ENCODE results near the gene PADI3. TPM values are rescaled to one million over a fixed set of nuclear protein-coding genes. Genes with fewer than 3 reads are reported as not detected.
A peak's percentile ranks its signal among the peaks of the same experiment; 100 is the strongest.

Gene PADI3
- polyA plus RNA-seq, 2 of the 4 experiments (the other 2 are of a cell fraction): 0.99 to 2.4 TPM

GRCh38 chr1:17309426-17310067 is 60.6 kb downstream of the PADI3 start:
- ChIA-PET CTCF (interaction anchor here (1.0 kb wide), 1 partner anchor 27 kb away, joined by 4 read pairs; no protein-coding TSS in a partner anchor), POLR2A (interaction anchor here (0.6 kb wide), 1 partner anchor 1617 kb away, joined by 4 read pairs; no protein-coding TSS in a partner anchor)
- Histone ChIP-seq H3K4me1 (peaks cover 7% of the 10 kb centered on the region; the same call in 2 of the 3 replicates), H3K9me3 (no peaks in the 10 kb centered on the region), H3K4me3 (no peak overlapping the region), H3K4me2 (no peak overlapping the region), H3K27ac (peak overlapping the region; percentile 42 to 77; a peak in 4 of 6 replicates)
- FAIRE-seq: no peak
- WGBS (ENCODE audit: missing lambda C conversion rate): 75% methylated on average over 8 of the region's 8 CpGs
- no peak for TF ChIP-seq MAZ (IDR thresholded peaks at IDR 0.05; ENCODE audit: borderline replicate concordance, low read depth, low read length)
- TF ChIP-seq MYC (IDR thresholded peaks at IDR 0.05; ENCODE audit: borderline replicate concordance, low read length): no peak
- TF ChIP-seq, protein P1, sequence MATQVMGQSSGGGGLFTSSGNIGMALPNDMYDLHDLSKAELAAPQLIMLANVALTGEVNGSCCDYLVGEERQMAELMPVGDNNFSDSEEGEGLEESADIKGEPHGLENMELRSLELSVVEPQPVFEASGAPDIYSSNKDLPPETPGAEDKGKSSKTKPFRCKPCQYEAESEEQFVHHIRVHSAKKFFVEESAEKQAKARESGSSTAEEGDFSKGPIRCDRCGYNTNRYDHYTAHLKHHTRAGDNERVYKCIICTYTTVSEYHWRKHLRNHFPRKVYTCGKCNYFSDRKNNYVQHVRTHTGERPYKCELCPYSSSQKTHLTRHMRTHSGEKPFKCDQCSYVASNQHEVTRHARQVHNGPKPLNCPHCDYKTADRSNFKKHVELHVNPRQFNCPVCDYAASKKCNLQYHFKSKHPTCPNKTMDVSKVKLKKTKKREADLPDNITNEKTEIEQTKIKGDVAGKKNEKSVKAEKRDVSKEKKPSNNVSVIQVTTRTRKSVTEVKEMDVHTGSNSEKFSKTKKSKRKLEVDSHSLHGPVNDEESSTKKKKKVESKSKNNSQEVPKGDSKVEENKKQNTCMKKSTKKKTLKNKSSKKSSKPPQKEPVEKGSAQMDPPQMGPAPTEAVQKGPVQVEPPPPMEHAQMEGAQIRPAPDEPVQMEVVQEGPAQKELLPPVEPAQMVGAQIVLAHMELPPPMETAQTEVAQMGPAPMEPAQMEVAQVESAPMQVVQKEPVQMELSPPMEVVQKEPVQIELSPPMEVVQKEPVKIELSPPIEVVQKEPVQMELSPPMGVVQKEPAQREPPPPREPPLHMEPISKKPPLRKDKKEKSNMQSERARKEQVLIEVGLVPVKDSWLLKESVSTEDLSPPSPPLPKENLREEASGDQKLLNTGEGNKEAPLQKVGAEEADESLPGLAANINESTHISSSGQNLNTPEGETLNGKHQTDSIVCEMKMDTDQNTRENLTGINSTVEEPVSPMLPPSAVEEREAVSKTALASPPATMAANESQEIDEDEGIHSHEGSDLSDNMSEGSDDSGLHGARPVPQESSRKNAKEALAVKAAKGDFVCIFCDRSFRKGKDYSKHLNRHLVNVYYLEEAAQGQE (IDR thresholded peaks at IDR 0.05): no peak
- TF ChIP-seq HDAC2 (IDR thresholded peaks at IDR 0.05): no peak
- TF ChIP-seq NFE2L2 (conservative IDR thresholded peaks at IDR 0.05; ENCODE audit: low read length): no peak
- TF ChIP-seq HES2 (IDR thresholded peaks at IDR 0.05): no peak
- no peak for TF ChIP-seq USF2 (IDR thresholded peaks at IDR 0.05)
- TF ChIP-seq ZC3H11A (IDR thresholded peaks at IDR 0.05): no peak
- no peak for TF ChIP-seq NR3C1 (IDR thresholded peaks at IDR 0.05)
- TF ChIP-seq BHLHE40 (IDR thresholded peaks at IDR 0.05; ENCODE audit: low read depth, low read length): no peak
- TF ChIP-seq, protein P2, sequence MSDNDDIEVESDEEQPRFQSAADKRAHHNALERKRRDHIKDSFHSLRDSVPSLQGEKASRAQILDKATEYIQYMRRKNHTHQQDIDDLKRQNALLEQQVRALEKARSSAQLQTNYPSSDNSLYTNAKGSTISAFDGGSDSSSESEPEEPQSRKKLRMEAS (IDR thresholded peaks at IDR 0.05): no peak
- no peak for TF ChIP-seq HEYL (CRISPR knock-in tag; IDR thresholded peaks at IDR 0.05)
- no peak for TF ChIP-seq EHF (CRISPR knock-in tag; IDR thresholded peaks at IDR 0.05)
- DNase-seq (ENCODE audit: low read depth in 1 of 2, low spot score in 1 of 2): no peak
- ATAC-seq: no peak; a peak in 1 of 6 replicates

DNA sequence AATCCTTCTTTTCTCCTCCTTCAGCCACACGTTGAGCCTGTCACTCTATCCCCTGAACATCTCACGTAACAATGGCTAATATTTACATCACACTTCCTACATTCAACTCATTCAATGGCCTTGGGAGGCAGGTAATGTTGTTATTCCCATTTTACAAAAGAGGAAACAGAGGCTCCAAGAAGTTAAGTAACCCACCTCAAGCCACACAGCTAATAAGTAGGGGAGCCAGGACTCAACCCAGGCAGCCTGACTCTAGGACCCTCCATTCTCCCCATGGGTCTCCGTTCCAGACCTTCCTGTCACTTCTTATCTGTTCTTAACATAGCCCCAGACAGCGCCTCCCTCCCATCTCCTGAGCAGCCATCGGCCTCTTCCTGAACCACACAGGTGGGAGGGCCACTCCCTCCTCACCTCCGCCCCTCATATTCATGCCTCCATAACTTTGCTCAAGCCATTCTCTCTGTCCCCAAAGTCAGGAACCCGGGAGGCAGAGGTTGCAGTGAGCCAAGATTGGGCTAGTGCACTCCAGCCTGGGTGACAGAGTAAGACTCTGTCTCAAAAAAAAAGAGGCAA is 61.3 kb downstream of the PADI3 start:
- no peak overlapping the region for H3K4me2 ChIP-seq
- no peak for FAIRE-seq
- peak overlapping the region in 1 of 2 experiments; percentile 77; a peak in 4 of 6 replicates for H3K27ac ChIP-seq
- ChIA-PET CTCF (interaction anchor here (1.0 kb wide), 1 partner anchor 26 kb away, joined by 4 read pairs; no protein-coding TSS in a partner anchor), POLR2A (no interaction called here)
- 86% methylated on average over 7 of the region's 7 CpGs for WGBS (ENCODE audit: missing lambda C conversion rate)
- peaks cover 3% of the 10 kb centered on the region; the same call in 1 of the 3 replicates for H3K4me1 ChIP-seq
- DNase-seq (ENCODE audit: low read depth in 1 of 2, low spot score in 1 of 2): no peak
- no peaks in the 10 kb centered on the region for H3K9me3 ChIP-seq
- no peak for ATAC-seq
- H3K4me3 ChIP-seq: no peak overlapping the region
- no peak for TF ChIP-seq RCOR1 (IDR thresholded peaks at IDR 0.05; ENCODE audit: low read depth, low read length)
- no peak for TF ChIP-seq ZSCAN20 (CRISPR knock-in tag; IDR thresholded peaks at IDR 0.05)

DNA sequence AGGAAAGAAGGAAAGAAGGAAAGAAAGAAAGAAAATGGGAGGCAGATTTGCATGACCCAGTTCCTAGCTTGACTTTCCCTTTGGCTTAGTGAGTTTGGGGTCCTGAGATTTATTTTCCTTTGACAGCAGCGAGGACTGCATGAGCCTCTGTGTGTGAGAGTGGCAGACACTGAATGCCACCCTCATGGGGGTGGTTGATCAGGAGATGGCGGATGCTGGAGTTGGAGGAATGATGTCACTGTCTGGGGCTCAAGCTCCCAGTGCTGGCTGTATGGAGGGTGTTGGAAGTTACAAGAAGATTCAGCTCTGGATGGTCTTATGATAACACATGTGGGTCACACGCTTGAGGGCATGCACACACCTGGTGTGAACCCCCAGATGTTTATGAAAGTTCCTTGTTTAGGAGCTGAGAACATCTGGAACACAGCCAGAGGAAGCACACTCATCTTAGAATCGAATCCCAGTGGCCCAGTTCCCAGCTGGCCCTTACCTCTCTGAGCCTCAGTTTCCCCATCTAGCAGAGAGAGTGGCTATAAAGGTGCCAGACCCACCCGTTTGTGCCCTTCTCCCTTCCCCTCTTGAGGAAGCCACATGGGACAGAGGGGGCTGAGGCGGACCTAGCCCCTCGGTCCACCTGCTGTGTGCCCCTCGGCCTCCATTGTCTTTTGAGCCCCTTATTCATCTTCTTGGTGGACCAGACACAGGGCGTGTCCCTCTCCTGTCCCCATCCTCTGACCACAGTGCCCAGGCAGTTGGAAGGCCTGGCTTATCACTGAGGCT is 64.8 kb downstream of the PADI3 start:
- Histone ChIP-seq H3K4me2 (no peak overlapping the region), H3K4me3 (no peak overlapping the region), H3K9me3 (no peaks in the 10 kb centered on the region), H3K4me1 (peaks cover 3% of the 10 kb centered on the region; the same call in 1 of the 3 replicates), H3K27ac (no peak overlapping the region)
- ATAC-seq: no peak
- CTCF ChIA-PET: interaction anchor here (1.2 to 2.2 kb wide), 5 partner anchors 22 to 188 kb away, joined by 3 to 7 read pairs (median 4); no protein-coding TSS in a partner anchor
- no peak for DNase-seq (ENCODE audit: low read depth in 1 of 2, low spot score in 1 of 2)
- WGBS (ENCODE audit: missing lambda C conversion rate): 75% methylated on average over 8 of the region's 9 CpGs
- POLR2A ChIA-PET: no interaction called here
- no peak for FAIRE-seq
- TF ChIP-seq, protein P3, sequence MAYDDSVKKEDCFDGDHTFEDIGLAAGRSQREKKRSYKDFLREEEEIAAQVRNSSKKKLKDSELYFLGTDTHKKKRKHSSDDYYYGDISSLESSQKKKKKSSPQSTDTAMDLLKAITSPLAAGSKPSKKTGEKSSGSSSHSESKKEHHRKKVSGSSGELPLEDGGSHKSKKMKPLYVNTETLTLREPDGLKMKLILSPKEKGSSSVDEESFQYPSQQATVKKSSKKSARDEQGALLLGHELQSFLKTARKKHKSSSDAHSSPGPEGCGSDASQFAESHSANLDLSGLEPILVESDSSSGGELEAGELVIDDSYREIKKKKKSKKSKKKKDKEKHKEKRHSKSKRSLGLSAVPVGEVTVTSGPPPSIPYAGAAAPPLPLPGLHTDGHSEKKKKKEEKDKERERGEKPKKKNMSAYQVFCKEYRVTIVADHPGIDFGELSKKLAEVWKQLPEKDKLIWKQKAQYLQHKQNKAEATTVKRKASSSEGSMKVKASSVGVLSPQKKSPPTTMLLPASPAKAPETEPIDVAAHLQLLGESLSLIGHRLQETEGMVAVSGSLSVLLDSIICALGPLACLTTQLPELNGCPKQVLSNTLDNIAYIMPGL (CRISPR knock-in tag; IDR thresholded peaks at IDR 0.05; ENCODE audit: borderline replicate concordance): no peak
- TF ChIP-seq, protein P4, sequence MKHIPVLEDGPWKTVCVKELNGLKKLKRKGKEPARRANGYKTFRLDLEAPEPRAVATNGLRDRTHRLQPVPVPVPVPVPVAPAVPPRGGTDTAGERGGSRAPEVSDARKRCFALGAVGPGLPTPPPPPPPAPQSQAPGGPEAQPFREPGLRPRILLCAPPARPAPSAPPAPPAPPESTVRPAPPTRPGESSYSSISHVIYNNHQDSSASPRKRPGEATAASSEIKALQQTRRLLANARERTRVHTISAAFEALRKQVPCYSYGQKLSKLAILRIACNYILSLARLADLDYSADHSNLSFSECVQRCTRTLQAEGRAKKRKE (CRISPR knock-in tag; IDR thresholded peaks at IDR 0.05; ENCODE audit: low read depth): no peak
- TF ChIP-seq POLR2A (IDR thresholded peaks at IDR 0.05; ENCODE audit: low read length) (no peak), SMC3 (IDR thresholded peaks at IDR 0.05) (no peak), TFCP2L1 (CRISPR knock-in tag; IDR thresholded peaks at IDR 0.05) (no peak)

Data from A549 (cell line).